ENCODE results near the gene STEAP2.

STEAP2 gene

GRCh38 chr7:90256778-90257177 lies 45.2 kb downstream of the STEAP2 start:
- no peak for FAIRE-seq
- no peak for DNase-seq (ENCODE audit: insufficient read length, low spot score)
- TF ChIP-seq POLR2A (IDR thresholded peaks at IDR 0.05; ENCODE audit: low read depth, low read length): no peak

GRCh38 chr7:90261441-90261840 lies 49.9 kb downstream of the STEAP2 start:
- FAIRE-seq (no peak), DNase-seq (ENCODE audit: insufficient read length, low spot score) (no peak)
- no peak for TF ChIP-seq POLR2A (IDR thresholded peaks at IDR 0.05; ENCODE audit: low read depth, low read length)

GRCh38 chr7:90262438-90262837 lies 50.9 kb downstream of the STEAP2 start:
- DNase-seq (ENCODE audit: insufficient read length, low spot score): no peak
- no peak for TF ChIP-seq POLR2A (IDR thresholded peaks at IDR 0.05; ENCODE audit: low read depth, low read length)

GRCh38 chr7:90266808-90267207 lies 55.3 kb downstream of the STEAP2 start:
- TF ChIP-seq POLR2A (IDR thresholded peaks at IDR 0.05; ENCODE audit: low read depth, low read length): no peak
- DNase-seq (ENCODE audit: insufficient read length, low spot score): no peak
- no peak for FAIRE-seq

More at GRCh38 chr7:90262438-90262837, 50.9 kb downstream of the STEAP2 start:
- peak; percentile 6 for FAIRE-seq

- TF ChIP-seq POLR2A (IDR thresholded peaks at IDR 0.05; ENCODE audit: low read depth, low read length): no peak
- DNase-seq (ENCODE audit: insufficient read length, low spot score) (no peak), FAIRE-seq (no peak)
Measured at GRCh38 chr7:90267263-90267858, 55.8 kb downstream of the STEAP2 start.

- TF ChIP-seq POLR2A (IDR thresholded peaks at IDR 0.05; ENCODE audit: low read depth, low read length): no peak
- FAIRE-seq: no peak
- no peak for DNase-seq (ENCODE audit: insufficient read length, low spot score)
Measured at GRCh38 chr7:90269163-90269562, 57.6 kb downstream of the STEAP2 start.

- FAIRE-seq: no peak
- TF ChIP-seq POLR2A (IDR thresholded peaks at IDR 0.05; ENCODE audit: low read depth, low read length): no peak
- no peak for DNase-seq (ENCODE audit: insufficient read length, low spot score)
Measured at GRCh38 chr7:90270431-90271178, 59.1 kb downstream of the STEAP2 start.

- no peak for FAIRE-seq
- TF ChIP-seq POLR2A (IDR thresholded peaks at IDR 0.05; ENCODE audit: low read depth, low read length): no peak
- DNase-seq (ENCODE audit: insufficient read length, low spot score): no peak
Measured at GRCh38 chr7:90271753-90272152, 60.2 kb downstream of the STEAP2 start.

- FAIRE-seq: no peak
- TF ChIP-seq POLR2A (IDR thresholded peaks at IDR 0.05; ENCODE audit: low read depth, low read length): no peak
Measured at GRCh38 chr7:90272242-90272641, 60.7 kb downstream of the STEAP2 start.

GRCh38 chr7:90274161-90274560 lies 62.6 kb downstream of the STEAP2 start:
- TF ChIP-seq POLR2A (IDR thresholded peaks at IDR 0.05; ENCODE audit: low read depth, low read length): no peak
- FAIRE-seq (no peak), DNase-seq (ENCODE audit: insufficient read length, low spot score) (no peak)

More at GRCh38 chr7:90272242-90272641, 60.7 kb downstream of the STEAP2 start:
- no peak for DNase-seq (ENCODE audit: insufficient read length, low spot score)

GRCh38 chr7:90276033-90276728 lies 64.6 kb downstream of the STEAP2 start:
- TF ChIP-seq POLR2A (IDR thresholded peaks at IDR 0.05; ENCODE audit: low read depth, low read length): no peak
- DNase-seq (ENCODE audit: insufficient read length, low spot score) (no peak), FAIRE-seq (no peak)
